ENCODE data around the gene TESMIN. TPM values are rescaled to one million over a fixed set of nuclear protein-coding genes. Genes with fewer than 3 reads are reported as not detected.

TESMIN gene
- total RNA-seq, 6 experiments from 2014 or later = 3.9 to 6.1 (median 5.0) TPM

- H3K36me3 Mint-ChIP-seq (ENCODE audit: low read depth) = no peaks in the 10 kb centered on the region
- H3K9me3 Mint-ChIP-seq = no peaks in the 10 kb centered on the region
- no peaks in the 10 kb centered on the region for H3K4me1 Mint-ChIP-seq (ENCODE audit: low read depth)
- no peak for TF ChIP-seq CTCF (IDR thresholded peaks at IDR 0.05)
- H3K27ac Mint-ChIP-seq = no peak overlapping the region
- no peak overlapping the region for H3K4me3 Mint-ChIP-seq
- no peak for DNase-seq
- peaks cover 29% of the 10 kb centered on the region for H3K27me3 Mint-ChIP-seq (ENCODE audit: insufficient read depth)
Measured at GRCh38 chr11:68704887-68705286, 46.4 kb downstream of the TESMIN start.

GRCh38 chr11:68698993-68699392 is 52.3 kb downstream of the TESMIN start:
- Mint-ChIP-seq H3K9me3 (0 out of 2 replicates have a peak, but pooled peaks cover 4% of the 10 kb centered on the region), H3K36me3 (ENCODE audit: low read depth) (no peaks in the 10 kb centered on the region), H3K4me1 (ENCODE audit: low read depth) (no peaks in the 10 kb centered on the region), H3K27ac (no peak overlapping the region), H3K27me3 (ENCODE audit: insufficient read depth) (peaks cover 17% of the 10 kb centered on the region), H3K4me3 (no peak overlapping the region)
- DNase-seq = no peak
- no peak for TF ChIP-seq CTCF (IDR thresholded peaks at IDR 0.05)

- Mint-ChIP-seq H3K27me3 (ENCODE audit: insufficient read depth) (peaks cover 21% of the 10 kb centered on the region), H3K9me3 (0 out of 2 replicates have a peak, but pooled peaks cover 4% of the 10 kb centered on the region), H3K4me3 (no peak overlapping the region), H3K36me3 (ENCODE audit: low read depth) (no peaks in the 10 kb centered on the region), H3K4me1 (ENCODE audit: low read depth) (no peaks in the 10 kb centered on the region), H3K27ac (no peak overlapping the region)
- no peak for DNase-seq
- no peak for TF ChIP-seq CTCF (IDR thresholded peaks at IDR 0.05)
Measured at GRCh38 chr11:68695531-68695930, 55.8 kb downstream of the TESMIN start.

- no peak overlapping the region for H3K27ac Mint-ChIP-seq
- peaks cover 23% of the 10 kb centered on the region for H3K27me3 Mint-ChIP-seq (ENCODE audit: insufficient read depth)
- no peak for DNase-seq
- no peaks in the 10 kb centered on the region for H3K36me3 Mint-ChIP-seq (ENCODE audit: low read depth)
- no peaks in the 10 kb centered on the region for H3K4me1 Mint-ChIP-seq (ENCODE audit: low read depth)
- TF ChIP-seq CTCF (IDR thresholded peaks at IDR 0.05) = no peak
- H3K4me3 Mint-ChIP-seq = no peak overlapping the region
- 0 out of 2 replicates have a peak, but pooled peaks cover 4% of the 10 kb centered on the region for H3K9me3 Mint-ChIP-seq
Measured at GRCh38 chr11:68694431-68695297, 56.7 kb downstream of the TESMIN start.

GRCh38 chr11:68693484-68693882 is 57.8 kb downstream of the TESMIN start:
- Mint-ChIP-seq H3K27me3 (ENCODE audit: insufficient read depth) (peaks cover 22% of the 10 kb centered on the region), H3K4me1 (ENCODE audit: low read depth) (no peaks in the 10 kb centered on the region), H3K27ac (no peak overlapping the region), H3K4me3 (no peak overlapping the region), H3K9me3 (0 out of 2 replicates have a peak, but pooled peaks cover 4% of the 10 kb centered on the region), H3K36me3 (ENCODE audit: low read depth) (no peaks in the 10 kb centered on the region)
- TF ChIP-seq CTCF (IDR thresholded peaks at IDR 0.05) = no peak
- DNase-seq = no peak
